NB4 (cell line): Measurements from ENCODE around the gene MTHFD1L.

Experiments used
- MYC ChIP-seq: IDR thresholded peaks from 2 replicates; pipeline ENCODE4 v1.6.1; 2011; ENCODE audit warnings: low read depth, low read length
- POLR2A ChIP-seq: IDR thresholded peaks from 2 replicates; pipeline ENCODE4 v1.6.1; 2011; ENCODE audit warnings: mild to moderate bottlenecking; ENCODE audit not compliant: insufficient read length; ENCODE audit errors: extremely low read depth
- TF ChIP-seq, protein P1 (sequence below): IDR thresholded peaks from one replicate; pipeline ENCODE4 v1.5.1; 2012; ENCODE audit warnings: low read depth, low read length
- TF ChIP-seq, protein P2 (sequence below): IDR thresholded peaks from 2 replicates; pipeline ENCODE4 v1.6.1; 2011; ENCODE audit warnings: low read depth, low read length

DNA sequence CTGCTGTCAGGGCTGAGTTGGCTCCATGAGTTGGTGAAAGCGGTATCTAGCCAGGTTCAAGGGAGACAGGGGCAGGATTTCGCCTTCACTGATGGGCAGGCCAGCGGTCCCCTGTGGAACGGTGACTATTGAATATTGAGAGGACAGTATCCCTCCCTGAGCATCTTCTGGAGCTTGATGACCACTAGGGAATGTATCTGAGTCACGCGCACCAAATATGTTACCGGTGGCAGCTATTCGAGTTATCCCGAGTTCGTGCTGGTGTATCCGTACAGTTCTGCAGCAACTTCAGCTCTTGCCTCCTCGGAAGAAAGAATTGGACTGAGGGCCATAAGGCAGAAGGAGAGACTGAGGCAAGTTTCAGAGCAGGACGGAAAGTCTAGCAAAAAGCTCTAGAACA, 24.8 kb downstream of the MTHFD1L start:
- TF ChIP-seq, protein P1, sequence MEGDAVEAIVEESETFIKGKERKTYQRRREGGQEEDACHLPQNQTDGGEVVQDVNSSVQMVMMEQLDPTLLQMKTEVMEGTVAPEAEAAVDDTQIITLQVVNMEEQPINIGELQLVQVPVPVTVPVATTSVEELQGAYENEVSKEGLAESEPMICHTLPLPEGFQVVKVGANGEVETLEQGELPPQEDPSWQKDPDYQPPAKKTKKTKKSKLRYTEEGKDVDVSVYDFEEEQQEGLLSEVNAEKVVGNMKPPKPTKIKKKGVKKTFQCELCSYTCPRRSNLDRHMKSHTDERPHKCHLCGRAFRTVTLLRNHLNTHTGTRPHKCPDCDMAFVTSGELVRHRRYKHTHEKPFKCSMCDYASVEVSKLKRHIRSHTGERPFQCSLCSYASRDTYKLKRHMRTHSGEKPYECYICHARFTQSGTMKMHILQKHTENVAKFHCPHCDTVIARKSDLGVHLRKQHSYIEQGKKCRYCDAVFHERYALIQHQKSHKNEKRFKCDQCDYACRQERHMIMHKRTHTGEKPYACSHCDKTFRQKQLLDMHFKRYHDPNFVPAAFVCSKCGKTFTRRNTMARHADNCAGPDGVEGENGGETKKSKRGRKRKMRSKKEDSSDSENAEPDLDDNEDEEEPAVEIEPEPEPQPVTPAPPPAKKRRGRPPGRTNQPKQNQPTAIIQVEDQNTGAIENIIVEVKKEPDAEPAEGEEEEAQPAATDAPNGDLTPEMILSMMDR, result no peak
- no peak for TF ChIP-seq POLR2A
- TF ChIP-seq, protein P2, sequence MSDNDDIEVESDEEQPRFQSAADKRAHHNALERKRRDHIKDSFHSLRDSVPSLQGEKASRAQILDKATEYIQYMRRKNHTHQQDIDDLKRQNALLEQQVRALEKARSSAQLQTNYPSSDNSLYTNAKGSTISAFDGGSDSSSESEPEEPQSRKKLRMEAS, result no peak
- no peak for TF ChIP-seq MYC
